Ramos (cell line): ENCODE measurements around the gene CAMTA1.

Source experiments
- in situ Hi-C: fragments of 300-500 bp; cut with MboI; formaldehyde crosslinking; loops from one replicate; pipeline ENCODE4 v1.14.3; 2022; ENCODE audit warnings: low sequenced_read_pairs; ENCODE audit not compliant: unreplicated experiment

CAMTA1 gene

DNA sequence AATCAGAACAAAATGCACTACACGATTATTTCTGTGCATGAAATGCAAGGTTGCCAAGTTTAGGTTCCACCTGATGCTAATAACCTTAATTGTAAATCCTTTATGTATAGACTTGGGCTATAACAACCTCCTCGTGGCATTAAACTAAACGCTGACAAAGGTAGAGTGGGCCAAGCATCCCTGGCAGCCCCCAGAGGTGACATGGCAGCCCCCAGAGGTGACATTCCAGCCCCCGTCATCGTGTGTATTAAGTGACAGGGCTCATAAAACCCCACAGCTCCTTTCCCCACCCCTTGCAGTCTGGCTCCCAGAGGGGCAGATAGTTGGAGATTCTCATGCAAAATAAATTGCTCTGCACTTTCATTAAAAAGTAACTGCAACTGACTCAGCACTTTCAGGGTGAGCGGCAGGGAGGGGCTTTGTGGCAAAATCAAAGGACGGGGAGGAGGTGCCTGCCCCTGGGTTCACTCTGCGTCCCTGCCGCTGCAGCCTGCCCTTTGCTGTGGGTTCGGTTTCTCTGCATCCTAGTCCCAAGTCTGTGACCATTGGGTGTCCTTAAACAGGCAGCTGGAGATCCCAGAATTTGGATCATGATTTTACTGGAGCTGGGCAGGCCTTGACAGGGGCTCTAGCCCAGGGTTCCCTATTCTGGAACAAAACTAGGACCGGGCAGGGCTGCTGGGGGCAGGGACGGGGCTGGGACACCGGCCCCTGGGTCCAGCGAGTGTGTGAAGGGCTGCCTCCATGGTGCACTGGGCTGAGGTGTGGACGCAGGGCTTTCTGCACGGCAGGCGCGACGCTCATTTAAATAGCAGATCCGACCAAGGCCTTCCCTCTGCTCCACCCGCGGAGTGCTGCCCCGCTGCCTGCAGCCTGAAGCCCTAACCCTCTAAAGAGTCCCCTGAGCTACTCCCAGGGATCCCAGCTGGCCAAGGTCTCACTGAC is 751.0 kb downstream of the CAMTA1 start:
- in situ Hi-C loops = no loop called here

GRCh38 chr1:7536891-7537591 is 751.8 kb downstream of the CAMTA1 start:
- in situ Hi-C loops = no loop called here

DNA sequence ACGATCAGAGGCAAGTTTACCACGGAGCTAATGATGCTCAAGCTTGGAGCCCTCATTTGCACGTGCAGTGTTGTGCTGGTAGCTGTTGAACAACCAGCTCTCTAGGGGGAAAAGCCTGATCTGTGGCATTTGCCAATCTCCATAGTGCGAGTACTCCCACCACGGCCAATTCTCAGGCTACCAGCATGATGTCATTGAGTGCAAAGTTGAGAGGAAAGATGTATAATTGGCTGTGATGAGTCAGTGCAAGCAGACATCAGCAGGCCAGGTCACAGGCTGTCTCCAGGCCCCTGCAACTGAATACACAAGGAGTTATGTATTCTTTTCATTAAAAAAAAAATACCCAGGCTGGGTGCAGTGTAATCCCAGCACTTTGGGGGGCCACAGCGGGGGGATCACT is 752.8 kb downstream of the CAMTA1 start:
- in situ Hi-C loops = no loop called here

- in situ Hi-C loops = no loop called here
Observed at GRCh38 chr1:7538849-7539768, 753.9 kb downstream of the CAMTA1 start.

GRCh38 chr1:7539769-7540175 is 754.5 kb downstream of the CAMTA1 start:
- in situ Hi-C loops = no loop called here

GRCh38 chr1:7540816-7541215 is 755.6 kb downstream of the CAMTA1 start:
- in situ Hi-C loops = no loop called here

GRCh38 chr1:7541629-7542028 is 756.4 kb downstream of the CAMTA1 start:
- in situ Hi-C loops = no loop called here

DNA sequence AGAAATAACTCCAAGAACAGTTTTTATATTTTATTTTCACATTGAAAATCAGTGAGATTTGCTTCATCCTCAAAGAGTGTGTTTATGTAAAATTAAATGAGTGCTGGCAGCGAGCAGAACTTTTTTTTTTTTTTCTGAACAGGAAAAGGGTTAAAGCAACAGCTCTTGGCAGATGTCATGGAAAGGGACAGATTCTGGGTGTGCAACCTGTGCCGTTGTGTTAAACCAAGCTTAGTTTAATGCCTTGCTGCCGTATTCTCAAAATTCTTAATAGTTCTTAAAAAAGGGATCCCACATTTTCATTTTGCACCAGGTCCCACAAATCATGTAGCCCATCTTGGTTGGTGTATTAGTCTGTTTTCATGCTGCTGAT is 758.5 kb downstream of the CAMTA1 start:
- in situ Hi-C loops = no loop called here

- in situ Hi-C loops = no loop called here
Observed at GRCh38 chr1:7549277-7550161, 764.3 kb downstream of the CAMTA1 start.

DNA sequence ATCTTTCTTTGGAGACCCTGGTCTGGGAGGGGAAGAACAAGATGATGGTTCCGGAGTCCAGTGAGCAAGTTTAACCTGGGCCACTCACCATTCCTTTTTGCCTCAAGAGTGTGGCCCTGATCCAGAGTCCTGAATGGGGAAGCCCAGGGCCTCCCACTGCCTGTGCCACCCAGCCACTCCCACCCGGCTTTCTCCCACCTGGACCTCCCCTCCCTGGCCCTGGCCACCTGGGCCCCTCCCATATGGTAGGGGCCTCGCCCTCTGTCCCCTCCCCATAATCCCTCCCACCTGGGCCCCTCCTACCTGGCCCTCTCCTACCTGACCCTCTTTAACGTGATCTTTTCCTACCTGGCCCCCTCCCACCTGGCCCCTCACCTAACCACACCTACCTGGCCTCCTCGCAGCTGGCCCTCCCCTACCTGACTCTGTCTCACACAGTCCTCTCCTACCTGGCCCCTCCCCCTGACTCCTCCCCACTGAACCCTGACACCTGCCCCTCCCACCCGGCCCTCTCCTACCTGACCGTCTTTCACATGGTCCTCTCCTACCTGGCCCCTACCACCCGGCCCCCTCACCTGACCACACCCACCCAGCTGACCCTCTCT is 765.1 kb downstream of the CAMTA1 start:
- in situ Hi-C loops = no loop called here

GRCh38 chr1:7550981-7551380 is 765.7 kb downstream of the CAMTA1 start:
- in situ Hi-C loops = no loop called here

GRCh38 chr1:7551442-7551841 is 766.2 kb downstream of the CAMTA1 start:
- in situ Hi-C loops = no loop called here

- in situ Hi-C loops = no loop called here
Observed at GRCh38 chr1:7552402-7552801, 767.1 kb downstream of the CAMTA1 start.

GRCh38 chr1:7553042-7553690 is 767.9 kb downstream of the CAMTA1 start:
- in situ Hi-C loops = no loop called here

DNA sequence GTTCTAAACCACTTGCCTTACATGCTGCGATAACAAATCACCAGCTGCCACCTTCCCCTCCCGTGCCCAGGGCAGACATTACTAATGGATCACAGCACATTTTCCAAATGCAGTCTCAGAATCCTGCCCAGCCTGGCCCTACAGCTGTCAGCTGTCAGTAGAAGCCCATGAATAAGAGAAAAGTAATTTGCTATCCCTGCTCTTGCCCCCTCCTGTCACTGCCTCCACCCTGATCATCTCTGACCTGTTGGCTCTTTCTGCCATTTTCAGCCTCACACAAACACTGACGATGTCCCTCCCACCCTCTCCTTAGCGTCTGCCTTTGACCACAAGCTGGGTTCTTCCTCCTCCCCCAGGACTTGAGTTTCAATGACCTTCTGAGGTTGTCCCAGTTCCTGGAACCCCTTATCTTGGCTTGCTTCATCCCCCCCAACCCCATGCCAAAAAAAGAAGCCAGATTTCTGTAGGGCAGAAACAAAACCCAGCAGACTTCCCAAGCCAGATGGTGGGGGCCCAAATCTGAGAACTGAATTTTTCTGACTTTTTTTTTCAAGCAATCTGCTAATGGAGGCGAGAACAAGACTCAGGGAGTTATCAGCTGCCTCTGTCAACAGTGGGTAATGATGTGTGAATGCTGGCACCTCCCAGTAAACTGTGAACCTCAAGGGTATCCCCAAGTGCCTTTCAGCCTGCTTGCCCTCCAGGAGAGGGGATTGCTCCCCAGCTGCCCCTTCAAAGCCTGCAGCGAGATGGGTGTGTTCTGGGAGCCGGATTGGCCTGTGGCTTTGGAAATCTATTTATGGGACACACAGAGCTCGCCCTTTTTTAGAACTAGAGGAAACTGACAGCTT is 769.4 kb downstream of the CAMTA1 start:
- in situ Hi-C loops = no loop called here

DNA sequence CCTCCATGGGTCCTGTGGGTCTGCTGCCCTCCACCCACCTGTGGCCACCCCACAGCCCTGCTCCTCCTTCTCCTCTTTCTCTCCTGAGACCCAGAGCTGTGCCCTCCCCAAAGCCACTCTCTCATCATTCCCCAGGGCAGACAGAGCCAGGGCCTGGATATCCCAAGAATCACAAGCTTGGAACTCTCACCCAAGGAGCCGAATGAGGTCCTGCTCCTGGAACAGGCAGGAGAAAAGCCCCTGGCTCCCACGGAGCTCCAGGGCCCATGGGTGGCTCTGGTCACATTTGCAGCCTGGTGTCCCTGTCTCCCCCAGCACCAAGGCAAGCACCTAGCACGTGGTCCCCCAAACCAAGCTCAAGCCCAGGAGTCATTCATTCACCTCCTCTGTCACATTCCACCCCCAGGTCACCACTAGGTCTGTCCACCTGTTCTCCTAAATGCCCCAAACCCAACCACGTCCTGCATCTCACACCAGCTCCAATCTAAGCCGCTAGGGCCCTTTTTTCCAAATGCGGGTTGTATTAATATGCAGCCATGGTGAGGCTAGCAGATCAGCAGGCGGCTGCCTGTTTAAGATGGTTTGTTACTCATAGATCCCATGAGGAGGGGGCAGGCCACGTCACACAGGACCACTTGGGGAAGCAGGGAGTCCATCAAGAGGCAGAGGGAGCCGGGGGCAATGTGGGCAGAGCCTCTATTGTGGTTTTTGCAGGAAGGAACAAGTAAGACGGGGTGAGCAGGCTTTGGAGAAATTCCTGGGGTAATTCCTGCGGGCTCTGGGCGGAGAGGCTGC is 770.3 kb downstream of the CAMTA1 start:
- in situ Hi-C loops = no loop called here

DNA sequence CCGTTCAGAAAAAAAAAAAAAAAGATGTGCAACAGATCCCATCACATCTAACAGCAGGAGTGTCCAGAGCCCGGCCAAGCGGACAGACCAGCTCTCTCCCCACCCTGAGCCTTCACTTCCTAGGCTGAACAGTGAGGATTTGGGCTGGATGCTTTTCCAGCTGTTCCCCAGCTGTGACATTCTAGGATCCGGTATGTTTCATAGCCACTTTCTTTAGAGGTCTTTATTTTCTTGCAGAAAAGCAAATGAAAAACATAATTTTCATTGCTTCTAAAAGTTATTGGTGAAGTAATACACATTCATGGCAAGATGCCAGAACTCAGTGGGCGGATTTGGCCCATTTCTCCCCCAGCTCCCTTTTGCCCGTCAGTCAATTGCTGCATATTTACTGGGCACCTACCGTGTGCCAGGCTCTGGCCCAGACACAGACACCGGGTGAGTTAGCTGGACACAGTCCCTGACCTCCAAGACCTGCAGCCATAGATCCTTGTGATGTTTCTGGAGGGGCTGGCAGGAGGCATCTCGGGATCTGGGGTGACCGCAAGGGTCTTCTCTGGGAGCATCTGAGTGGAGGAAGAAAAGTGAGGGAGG is 772.1 kb downstream of the CAMTA1 start:
- in situ Hi-C loops = no loop called here
